Measurements from ENCODE around the gene NELFCD.

DNA sequence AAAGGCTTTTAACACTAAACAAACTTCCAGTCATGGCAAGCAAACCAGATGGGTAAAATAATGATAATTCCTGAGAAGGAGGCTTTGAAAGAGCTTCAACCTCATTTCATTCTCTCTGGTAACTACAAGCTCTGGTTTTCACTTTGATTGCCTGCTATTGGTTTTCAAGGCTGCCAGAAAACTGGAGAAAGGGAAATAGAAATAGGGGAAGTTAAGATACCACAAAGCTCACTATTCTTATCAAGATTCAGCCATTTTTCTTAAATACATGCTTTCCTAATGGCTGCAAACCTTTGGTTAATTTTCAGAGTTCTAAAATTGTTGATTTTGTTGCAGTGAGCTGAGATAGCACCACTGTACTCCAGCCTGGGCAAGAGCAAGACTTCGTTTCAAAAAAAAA, 42.5 kb upstream of the NELFCD start:
- TF ChIP-seq, protein P1, sequence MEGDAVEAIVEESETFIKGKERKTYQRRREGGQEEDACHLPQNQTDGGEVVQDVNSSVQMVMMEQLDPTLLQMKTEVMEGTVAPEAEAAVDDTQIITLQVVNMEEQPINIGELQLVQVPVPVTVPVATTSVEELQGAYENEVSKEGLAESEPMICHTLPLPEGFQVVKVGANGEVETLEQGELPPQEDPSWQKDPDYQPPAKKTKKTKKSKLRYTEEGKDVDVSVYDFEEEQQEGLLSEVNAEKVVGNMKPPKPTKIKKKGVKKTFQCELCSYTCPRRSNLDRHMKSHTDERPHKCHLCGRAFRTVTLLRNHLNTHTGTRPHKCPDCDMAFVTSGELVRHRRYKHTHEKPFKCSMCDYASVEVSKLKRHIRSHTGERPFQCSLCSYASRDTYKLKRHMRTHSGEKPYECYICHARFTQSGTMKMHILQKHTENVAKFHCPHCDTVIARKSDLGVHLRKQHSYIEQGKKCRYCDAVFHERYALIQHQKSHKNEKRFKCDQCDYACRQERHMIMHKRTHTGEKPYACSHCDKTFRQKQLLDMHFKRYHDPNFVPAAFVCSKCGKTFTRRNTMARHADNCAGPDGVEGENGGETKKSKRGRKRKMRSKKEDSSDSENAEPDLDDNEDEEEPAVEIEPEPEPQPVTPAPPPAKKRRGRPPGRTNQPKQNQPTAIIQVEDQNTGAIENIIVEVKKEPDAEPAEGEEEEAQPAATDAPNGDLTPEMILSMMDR (IDR thresholded peaks at IDR 0.05) = no peak
- no peak for TF ChIP-seq POLR2A (IDR thresholded peaks at IDR 0.05)
- TF ChIP-seq EP300 (IDR thresholded peaks at IDR 0.05) = no peak

Measured in tibial nerve (tissue), 4 donors.